ENCODE results near the gene PREPL. TPM values are rescaled to one million over a fixed set of nuclear protein-coding genes. Genes with fewer than 3 reads are reported as not detected.

Gene PREPL
- total and polyA plus RNA-seq, 2 of the 4 experiments (the other 2 are of a cell fraction), result 27.6 to 39.6 TPM

GRCh38 chr2:44377486-44377885 is 16.2 kb upstream of the PREPL start:
- H3K18ac ChIP-seq (ENCODE audit: low read depth, low read length), result no peak overlapping the region
- H3K4ac ChIP-seq (ENCODE audit: low read depth, low read length), result no peak overlapping the region
- no peak overlapping the region for H2AFZ ChIP-seq (replicated peaks; ENCODE audit: low read length, poor library complexity)
- no peak for DNase-seq
- no peaks in the 10 kb centered on the region for H4K20me1 ChIP-seq (ENCODE audit: insufficient read depth, low read length)
- no peaks in the 10 kb centered on the region for H3K9me3 ChIP-seq (ENCODE audit: control insufficient read depth, insufficient read depth, low read length)
- no peaks in the 10 kb centered on the region for H3K36me3 ChIP-seq (ENCODE audit: control insufficient read depth, insufficient read depth, low read length)
- no peak overlapping the region for H4K5ac ChIP-seq (ENCODE audit: low read depth, low read length)
- WGBS, 2 experiments (ENCODE audit: extremely low coverage in 2 of 2, insufficient read length in 1 of 2), result no CpG with 5 or more reads among the region's 2 CpGs
- in situ Hi-C loops (cut with MboI; ENCODE audit: low sequenced_read_pairs), result no loop called here
- no peaks in the 10 kb centered on the region for H3K79me1 ChIP-seq (ENCODE audit: low read depth in 1 of 2, low read length in 2 of 2)
- no peak overlapping the region for H3K23ac ChIP-seq (ENCODE audit: low read depth, low read length)
- H2BK20ac ChIP-seq (ENCODE audit: low read depth, low read length), result no peak overlapping the region
- no peak overlapping the region for H2BK120ac ChIP-seq (ENCODE audit: low read depth, low read length)
- dilution Hi-C loops (cut with HindIII; ENCODE audit: low sequenced_read_pairs, unreplicated experiment), result no loop called here
- no peak for ATAC-seq (ENCODE audit: low read depth)
- H3K4me3 ChIP-seq (ENCODE audit: insufficient read depth, low read depth, low read length), result no peak overlapping the region
- no peaks in the 10 kb centered on the region for H3K27me3 ChIP-seq (ENCODE audit: control insufficient read depth, insufficient read depth, low read length)
- no peak for TF ChIP-seq POLR2A (IDR thresholded peaks at IDR 0.05; ENCODE audit: low read depth, low read length)
- H3K14ac ChIP-seq (replicated peaks; ENCODE audit: low read depth, low read length), result no peak overlapping the region
- no peak overlapping the region for H3K9ac ChIP-seq (ENCODE audit: low read depth, low read length)
- POLR2A ChIA-PET (ENCODE audit: unreplicated experiment), result no interaction called here
- no peak overlapping the region for H2AK5ac ChIP-seq (ENCODE audit: low read depth, low read length)
- no TSS peak for BruUV-seq (replicated peaks)
- no peak overlapping the region for H3K56ac ChIP-seq (ENCODE audit: extremely low read depth, insufficient read depth, low read length)
- no peak overlapping the region for H4K8ac ChIP-seq (ENCODE audit: low read depth in 2 of 2, low read length in 2 of 2)
- no peak overlapping the region for H2BK5ac ChIP-seq (ENCODE audit: low read depth, low read length, poor library complexity, severe bottlenecking)
- CTCF ChIA-PET, result no interaction called here
- H3K4me2 ChIP-seq (ENCODE audit: low read depth, low read length), result no peak overlapping the region
- H3K9me1 ChIP-seq (ENCODE audit: insufficient read depth, low read length), result no peaks in the 10 kb centered on the region
- no peak overlapping the region for H2BK15ac ChIP-seq (ENCODE audit: low read depth, low read length)
- H4K91ac ChIP-seq (ENCODE audit: insufficient read depth, low read depth, low read length), result no peak overlapping the region
- intact Hi-C loops (cut with micrococcal nuclease), result no loop called here
- no peaks in the 10 kb centered on the region for H3K4me1 ChIP-seq (ENCODE audit: control insufficient read depth, insufficient read depth, low read length)
- no peak overlapping the region for H2AK9ac ChIP-seq (replicated peaks; ENCODE audit: low read depth, low read length, poor library complexity)
- no peak overlapping the region for H3K27ac ChIP-seq (ENCODE audit: insufficient read depth, low read length)

All from IMR-90 (cell line).